Esophagus muscularis mucosa (tissue), 4 donors: Measurements from ENCODE around the gene CAMSAP2. TPM values are rescaled to one million over a fixed set of nuclear protein-coding genes. Genes with fewer than 3 reads are reported as not detected.

Experiments
- DNase-seq: peaks from one replicate; pipeline ENCODE4 v3.0.0-alpha.2; 2017; ENCODE audit errors: extremely low spot score
- H3K27ac ChIP-seq, 4 donors: fragments of 200-600 bp; sonication (generic); replicated peaks in 1 of 4; 1 replicate in 3 of 4; 2 replicates in 1 of 4; pipeline ENCODE4 v1.5.1; 2016 to 2019; ENCODE audit warnings: mild to moderate bottlenecking in 1 of 4
- H3K27me3 ChIP-seq, 4 donors: fragments of 200-600 bp; sonication (generic); one replicate each; pipeline versions ENCODE4 v1.5.1 to v1.6.0; 2016 to 2019
- H3K36me3 ChIP-seq, 4 donors: fragments of 200-600 bp; sonication (generic); one replicate each; pipeline ENCODE4 v1.5.1; 2016 to 2019
- H3K4me1 ChIP-seq, 4 donors: fragments of 200-600 bp; sonication (generic); one replicate each; pipeline ENCODE4 v1.5.1; 2016 to 2019
- H3K4me3 ChIP-seq, 4 donors: fragments of 200-600 bp; sonication (generic); 1 replicate in 2 of 4; 2 replicates in 2 of 4; pipeline ENCODE4 v1.5.1; 2016 to 2019; ENCODE audit warnings: mild to moderate bottlenecking in 4 of 4, moderate library complexity in 1 of 4
- H3K9me3 ChIP-seq, 4 donors: fragments of 200-600 bp; sonication (generic); 1 replicate in 3 of 4; 2 replicates in 1 of 4; pipeline ENCODE4 v1.5.1; 2016 to 2019
- EP300 ChIP-seq: sonication (generic); formaldehyde crosslinking; IDR thresholded peaks from one replicate; pipeline ENCODE4 v1.6.1; 2017; ENCODE audit warnings: antibody characterized with exemption
- POLR2A ChIP-seq: fragments of 450-650 bp; IDR thresholded peaks from one replicate; pipeline ENCODE4 v1.6.1; 2017; ENCODE audit warnings: antibody characterized with exemption, moderate library complexity, mild to moderate bottlenecking, low read depth
- POLR2AphosphoS5 ChIP-seq, 2 donors: sonication (generic); formaldehyde crosslinking; IDR thresholded peaks; one replicate each; pipeline ENCODE4 v1.6.1; 2017; ENCODE audit warnings: antibody characterized with exemption in 2 of 2
- WGBS: methylation state at CpG from one replicate; pipeline ENCODE4 v1.1.5; 2018; 5-methylcytosine and 5-hydroxymethylcytosine counted together
- intact Hi-C: fragments of 100-400 bp; cut with DNase I; formaldehyde crosslinking; loops from one replicate; pipeline ENCODE4 v1.15.1; 2023
- total RNA-seq, 4 donors: library from RNA; depleted of rRNA; stranded (reverse); fragments of >200 nt; gene quantifications; one replicate each; pipeline versions ENCODE4 v1.1.0 to v1.2.1, GENCODE V29; 2016
- TF ChIP-seq, protein P1 (sequence below), 3 experiments: fragments of 200-600 bp in 2 of 3; fragments of 450-650 bp in 1 of 3; sonication (generic) in 2 of 3; IDR thresholded peaks; one replicate each; pipeline ENCODE4 v1.5.1; 2017 to 2019; ENCODE audit warnings: antibody characterized with exemption in 3 of 3, mild to moderate bottlenecking in 2 of 3, moderate library complexity in 1 of 3

The CAMSAP2 gene
- total RNA-seq, 4 donors from 2014 or later, result 34.6 to 44.0 (median 38.4) TPM

DNA sequence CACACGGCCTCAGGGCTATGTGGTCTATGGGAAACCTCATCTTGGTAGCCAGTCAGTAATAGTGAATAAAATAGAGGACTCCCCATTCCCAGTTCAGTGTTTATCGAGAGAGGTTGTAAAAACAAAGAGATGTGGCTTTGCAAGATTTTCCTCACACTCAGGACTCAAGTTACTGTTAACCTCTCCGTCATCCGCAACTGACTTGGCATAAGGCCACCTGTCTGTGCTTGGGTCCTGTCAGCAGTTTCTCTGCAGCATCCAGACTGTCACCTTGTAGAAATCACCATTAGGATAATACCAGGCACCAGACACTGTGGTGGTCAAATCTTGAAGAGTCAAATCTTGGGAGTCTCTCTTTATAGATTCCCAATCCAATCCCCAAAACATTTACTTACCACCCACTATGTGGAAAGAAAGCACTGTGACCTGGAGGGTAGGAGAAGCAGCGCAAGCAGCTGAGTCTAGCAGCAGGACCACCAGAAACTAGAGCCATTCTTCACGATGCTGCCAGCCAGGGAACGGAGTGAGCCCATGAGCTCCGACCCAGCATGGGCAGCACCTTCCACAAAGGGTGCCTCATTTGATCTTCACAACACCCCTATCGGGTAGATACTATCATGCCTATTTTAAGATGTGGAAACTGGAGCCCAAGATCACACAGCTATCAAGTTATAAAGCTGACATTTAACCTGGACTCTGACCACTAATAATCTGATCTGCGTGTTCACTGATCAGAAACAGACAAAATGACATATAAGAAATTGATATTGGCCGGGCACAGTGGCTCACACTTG, 128.5 kb downstream of the CAMSAP2 start:
- H3K27ac ChIP-seq, result no peak overlapping the region
- H3K27me3 ChIP-seq, result peaks cover 0 to 40% (median 6%) of the 10 kb centered on the region in 4 donors
- no peak for DNase-seq
- H3K4me1 ChIP-seq, result peaks cover 0 to 7% (median 2%) of the 10 kb centered on the region in 4 donors
- H3K4me3 ChIP-seq, result no peak overlapping the region
- H3K9me3 ChIP-seq, result no peaks in the 10 kb centered on the region
- peaks cover 4 to 19% (median 15%) of the 10 kb centered on the region in 4 donors for H3K36me3 ChIP-seq
- 63% methylated on average over 11 of the region's 11 CpGs for WGBS
- intact Hi-C loops, result no loop called here
- TF ChIP-seq, protein P1, sequence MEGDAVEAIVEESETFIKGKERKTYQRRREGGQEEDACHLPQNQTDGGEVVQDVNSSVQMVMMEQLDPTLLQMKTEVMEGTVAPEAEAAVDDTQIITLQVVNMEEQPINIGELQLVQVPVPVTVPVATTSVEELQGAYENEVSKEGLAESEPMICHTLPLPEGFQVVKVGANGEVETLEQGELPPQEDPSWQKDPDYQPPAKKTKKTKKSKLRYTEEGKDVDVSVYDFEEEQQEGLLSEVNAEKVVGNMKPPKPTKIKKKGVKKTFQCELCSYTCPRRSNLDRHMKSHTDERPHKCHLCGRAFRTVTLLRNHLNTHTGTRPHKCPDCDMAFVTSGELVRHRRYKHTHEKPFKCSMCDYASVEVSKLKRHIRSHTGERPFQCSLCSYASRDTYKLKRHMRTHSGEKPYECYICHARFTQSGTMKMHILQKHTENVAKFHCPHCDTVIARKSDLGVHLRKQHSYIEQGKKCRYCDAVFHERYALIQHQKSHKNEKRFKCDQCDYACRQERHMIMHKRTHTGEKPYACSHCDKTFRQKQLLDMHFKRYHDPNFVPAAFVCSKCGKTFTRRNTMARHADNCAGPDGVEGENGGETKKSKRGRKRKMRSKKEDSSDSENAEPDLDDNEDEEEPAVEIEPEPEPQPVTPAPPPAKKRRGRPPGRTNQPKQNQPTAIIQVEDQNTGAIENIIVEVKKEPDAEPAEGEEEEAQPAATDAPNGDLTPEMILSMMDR (IDR thresholded peaks at IDR 0.05), result no peak
- TF ChIP-seq EP300, result no peak
- no peak for TF ChIP-seq POLR2AphosphoS5 (IDR thresholded peaks at IDR 0.05)
- TF ChIP-seq POLR2A, result no peak

- 88% methylated on average over 5 of the region's 5 CpGs for WGBS
- H3K27me3 ChIP-seq, result peaks cover 0 to 62% (median 26%) of the 10 kb centered on the region in 4 donors
- no peaks in the 10 kb centered on the region for H3K9me3 ChIP-seq
- no peak overlapping the region for H3K27ac ChIP-seq
- TF ChIP-seq, protein P1 (IDR thresholded peaks at IDR 0.05), result no peak
- TF ChIP-seq POLR2A (no peak), POLR2AphosphoS5 (IDR thresholded peaks at IDR 0.05) (no peak), EP300 (no peak)
- no peak overlapping the region for H3K4me3 ChIP-seq
- intact Hi-C loops, result no loop called here
- peaks cover 0 to 4% (median 0%) of the 10 kb centered on the region in 4 donors for H3K36me3 ChIP-seq
- DNase-seq, result peak; percentile 75
- peaks cover 13 to 22% (median 17%) of the 10 kb centered on the region in 4 donors for H3K4me1 ChIP-seq
These were observed 130.7 kb downstream of the CAMSAP2 start for GRCh38 chr1:200869376-200869752.

- peak; percentile 90 for DNase-seq
- intact Hi-C loops, result no loop called here
- no peak overlapping the region for H3K4me3 ChIP-seq
- no peaks in the 10 kb centered on the region for H3K9me3 ChIP-seq
- peaks cover 0 to 67% (median 26%) of the 10 kb centered on the region in 4 donors for H3K27me3 ChIP-seq
- H3K4me1 ChIP-seq, result peaks cover 13 to 22% (median 17%) of the 10 kb centered on the region in 4 donors
- 84% methylated on average over 8 of the region's 9 CpGs for WGBS
- no peak overlapping the region for H3K27ac ChIP-seq
- H3K36me3 ChIP-seq, result peaks cover 0 to 4% (median 0%) of the 10 kb centered on the region in 4 donors
- TF ChIP-seq POLR2AphosphoS5 (IDR thresholded peaks at IDR 0.05), result no peak
- no peak for TF ChIP-seq EP300
- TF ChIP-seq, protein P1 (IDR thresholded peaks at IDR 0.05), result no peak
- no peak for TF ChIP-seq POLR2A
These were observed 131.2 kb downstream of the CAMSAP2 start for GRCh38 chr1:200869753-200870391.

- no peak for TF ChIP-seq POLR2AphosphoS5 (IDR thresholded peaks at IDR 0.05)
- TF ChIP-seq, protein P1 (IDR thresholded peaks at IDR 0.05), result no peak
- no peak for TF ChIP-seq POLR2A
- TF ChIP-seq EP300, result no peak
- Histone ChIP-seq H3K9me3 (no peaks in the 10 kb centered on the region), H3K27ac (no peak within 1 kb of the TSS), H3K27me3 (peaks cover 0 to 87% (median 25%) of the 10 kb centered on the region in 4 donors), H3K4me3 (peak within 1 kb of the TSS; percentile 36 to 53 (median 44)), H3K36me3 (no peaks in the 10 kb centered on the region), H3K4me1 (peaks cover 13 to 15% (median 15%) of the 10 kb centered on the region in 4 donors)
- DNase-seq, result no peak
- WGBS, result 90% methylated on average over 19 of the region's 23 CpGs
- intact Hi-C loops, result no loop called here
These were observed 133.9 kb downstream of the CAMSAP2 start, which contains the start of gene GPR25 for GRCh38 chr1:200872446-200873115. TSS of gene GPR25 (plus strand) at chr1:200872981. CDS start at chr1:200873038, 57 bp downstream.
